ENCODE data around the gene SCAMP4.

SCAMP4 gene

DNA sequence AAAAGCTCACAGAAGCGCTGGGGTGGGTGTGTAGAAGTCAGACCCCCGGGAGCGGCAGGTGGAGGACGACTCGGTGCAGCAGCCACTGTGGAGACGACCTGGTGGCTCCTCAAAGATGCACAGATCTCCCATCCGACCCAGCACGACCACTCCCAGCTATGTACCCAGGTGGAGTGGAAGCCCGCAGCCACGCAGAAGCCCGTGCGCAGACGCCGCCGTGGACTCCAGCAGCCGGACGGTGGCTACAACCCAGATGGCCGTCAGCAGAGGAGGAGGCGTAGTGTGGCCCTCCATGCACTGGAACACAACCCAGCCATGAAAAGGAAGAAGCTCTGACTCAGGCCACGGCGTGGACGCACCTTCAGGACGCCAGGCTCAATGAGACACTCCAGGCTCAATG is 57.5 kb downstream of the SCAMP4 start:
- DNase-seq, result no peak

- DNase-seq, result no peak
Observed at GRCh38 chr19:1967087-1967608, 61.9 kb downstream of the SCAMP4 start.

GRCh38 chr19:1968279-1969175 is 63.3 kb downstream of the SCAMP4 start:
- DNase-seq, result no peak

GRCh38 chr19:1969176-1970002 is 64.2 kb downstream of the SCAMP4 start:
- DNase-seq, result no peak

- DNase-seq, result no peak
Observed at GRCh38 chr19:1970003-1970805, 65.0 kb downstream of the SCAMP4 start.

DNA sequence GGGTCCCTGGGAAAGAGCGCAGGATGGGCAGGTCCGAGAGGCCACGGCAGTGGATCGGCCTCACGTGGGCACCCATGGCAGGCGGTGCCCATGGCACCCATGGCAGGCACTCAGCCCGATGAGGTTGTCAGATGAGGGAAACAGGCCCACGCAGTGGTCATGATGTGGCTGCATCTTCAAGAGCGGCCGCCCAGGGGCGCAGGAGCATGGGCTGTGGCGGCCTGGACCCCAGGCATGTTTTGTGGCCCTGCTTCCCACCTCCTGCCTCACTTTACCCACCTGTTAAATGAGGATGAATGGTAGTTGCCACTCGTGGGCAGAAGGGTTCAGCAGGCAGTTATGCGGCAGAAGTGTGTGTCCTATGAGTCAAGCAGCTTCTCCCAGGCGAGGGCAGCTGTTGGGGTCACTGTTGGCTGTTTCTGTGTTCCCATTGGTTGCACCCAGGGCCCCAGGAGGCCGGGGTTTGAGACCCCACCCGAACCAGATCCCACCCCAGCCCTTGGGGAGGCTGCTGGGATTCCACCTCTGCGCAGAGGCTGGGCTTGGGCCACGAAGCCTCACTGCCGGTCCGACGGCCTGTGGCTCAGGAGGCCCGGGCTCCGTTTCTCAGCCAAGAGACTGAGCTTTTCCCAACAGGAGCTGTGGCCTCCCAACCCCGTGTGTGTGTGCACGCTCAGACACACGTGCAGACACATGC is 65.8 kb downstream of the SCAMP4 start:
- no peak for DNase-seq

DNA sequence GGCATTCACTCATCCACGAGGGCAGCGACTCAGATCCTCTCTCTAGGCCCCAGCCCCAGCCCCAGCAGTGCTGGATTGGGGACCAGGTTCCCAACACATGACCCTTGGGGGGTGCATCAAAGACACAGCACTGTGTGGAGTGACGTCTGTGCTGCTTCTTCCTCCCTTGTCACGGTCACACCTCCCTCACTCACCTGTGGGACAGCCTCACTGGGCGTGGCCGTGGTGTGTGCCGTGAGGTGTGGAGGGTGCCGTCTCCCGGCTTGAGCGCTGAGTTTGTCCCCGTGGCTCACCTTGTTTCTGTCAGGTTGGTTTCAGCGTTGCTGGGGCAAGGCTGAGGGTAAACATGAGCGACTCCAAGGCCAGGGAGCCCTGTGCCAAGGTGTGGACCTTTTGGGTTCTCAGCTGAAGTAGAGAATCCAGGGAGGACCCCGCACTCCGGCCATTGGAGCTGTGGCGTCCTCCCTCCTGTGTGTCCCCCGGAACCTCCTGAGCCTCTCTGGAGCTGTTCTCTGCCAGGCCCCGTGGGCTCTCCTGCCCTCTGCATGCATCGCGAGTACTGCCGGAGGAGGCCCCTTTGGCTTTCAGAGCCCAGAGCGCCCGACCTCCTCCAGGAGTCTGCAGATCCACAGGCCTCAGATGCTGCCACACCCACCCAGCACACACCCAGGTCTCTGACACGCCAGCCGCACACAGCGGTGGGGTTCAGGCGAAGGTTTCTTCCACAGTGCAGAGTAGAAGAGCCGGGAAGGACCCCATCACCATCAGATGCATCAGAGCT is 69.4 kb downstream of the SCAMP4 start:
- DNase-seq, result no peak

- no peak for DNase-seq
Observed at GRCh38 chr19:1975162-1975480, 69.9 kb downstream of the SCAMP4 start.
